ENCODE data around the gene MCC. TPM values are rescaled to one million over a fixed set of nuclear protein-coding genes. Genes with fewer than 3 reads are reported as not detected.

The MCC gene
- total RNA-seq, 6 donors from 2014 or later, result 12.1 to 67.1 (median 21.3) TPM

DNA sequence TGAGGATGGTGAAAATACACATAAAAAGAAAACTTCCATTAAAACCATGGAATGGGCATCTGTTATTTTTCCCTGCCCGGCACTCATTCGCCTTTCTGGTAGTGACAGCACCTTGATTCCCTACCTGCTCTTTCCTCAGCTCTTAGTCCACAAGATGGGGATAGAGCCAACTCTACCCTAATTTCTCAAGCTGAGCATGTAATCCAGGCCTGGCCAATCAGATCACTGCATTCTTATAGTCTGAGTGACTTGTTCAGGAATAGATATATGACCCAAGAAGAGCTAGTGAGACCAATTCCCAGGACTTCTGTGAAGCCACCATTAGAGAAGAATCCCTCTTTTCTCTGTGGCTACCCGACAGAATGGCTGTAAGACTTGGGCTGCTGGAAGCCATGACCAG, 111.6 kb downstream of the MCC start:
- ATAC-seq (ENCODE audit: low FRiP score in 2 of 2) (no peak), DNase-seq (no peak)
- Histone ChIP-seq H3K27me3 (no peaks in the 10 kb centered on the region), H3K9me3 (no peaks in the 10 kb centered on the region), H3K4me3 (no peak overlapping the region), H3K27ac (no peak overlapping the region), H3K36me3 (no peaks in the 10 kb centered on the region), H3K4me1 (peaks cover 6 to 11% (median 9%) of the 10 kb centered on the region in 4 donors)
- TF ChIP-seq, protein P1, sequence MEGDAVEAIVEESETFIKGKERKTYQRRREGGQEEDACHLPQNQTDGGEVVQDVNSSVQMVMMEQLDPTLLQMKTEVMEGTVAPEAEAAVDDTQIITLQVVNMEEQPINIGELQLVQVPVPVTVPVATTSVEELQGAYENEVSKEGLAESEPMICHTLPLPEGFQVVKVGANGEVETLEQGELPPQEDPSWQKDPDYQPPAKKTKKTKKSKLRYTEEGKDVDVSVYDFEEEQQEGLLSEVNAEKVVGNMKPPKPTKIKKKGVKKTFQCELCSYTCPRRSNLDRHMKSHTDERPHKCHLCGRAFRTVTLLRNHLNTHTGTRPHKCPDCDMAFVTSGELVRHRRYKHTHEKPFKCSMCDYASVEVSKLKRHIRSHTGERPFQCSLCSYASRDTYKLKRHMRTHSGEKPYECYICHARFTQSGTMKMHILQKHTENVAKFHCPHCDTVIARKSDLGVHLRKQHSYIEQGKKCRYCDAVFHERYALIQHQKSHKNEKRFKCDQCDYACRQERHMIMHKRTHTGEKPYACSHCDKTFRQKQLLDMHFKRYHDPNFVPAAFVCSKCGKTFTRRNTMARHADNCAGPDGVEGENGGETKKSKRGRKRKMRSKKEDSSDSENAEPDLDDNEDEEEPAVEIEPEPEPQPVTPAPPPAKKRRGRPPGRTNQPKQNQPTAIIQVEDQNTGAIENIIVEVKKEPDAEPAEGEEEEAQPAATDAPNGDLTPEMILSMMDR (IDR thresholded peaks at IDR 0.05), result no peak
- TF ChIP-seq POLR2AphosphoS5 (IDR thresholded peaks at IDR 0.05) (no peak), POLR2A (IDR thresholded peaks at IDR 0.05) (no peak), EP300 (IDR thresholded peaks at IDR 0.05) (no peak)
- WGBS, 2 donors, result 97 to 100% methylated on average over 3 of the region's 3 CpGs

GRCh38 chr5:113375480-113376060, 112.7 kb downstream of the MCC start:
- WGBS, 2 donors, result 75 to 84% methylated on average over 3 of the region's 3 CpGs
- Histone ChIP-seq H3K27ac (no peak overlapping the region), H3K27me3 (no peaks in the 10 kb centered on the region), H3K4me3 (no peak overlapping the region), H3K4me1 (peaks cover 5 to 11% (median 7%) of the 10 kb centered on the region in 4 donors), H3K36me3 (no peaks in the 10 kb centered on the region), H3K9me3 (no peaks in the 10 kb centered on the region)
- TF ChIP-seq, protein P1 (IDR thresholded peaks at IDR 0.05), result no peak
- no peak for TF ChIP-seq POLR2AphosphoS5 (IDR thresholded peaks at IDR 0.05)
- TF ChIP-seq POLR2A (IDR thresholded peaks at IDR 0.05), result no peak
- no peak for TF ChIP-seq EP300 (IDR thresholded peaks at IDR 0.05)
- no peak for DNase-seq
- no peak for ATAC-seq (ENCODE audit: low FRiP score in 2 of 2)

GRCh38 chr5:113373426-113373825, 114.8 kb downstream of the MCC start:
- H3K9me3 ChIP-seq, result no peaks in the 10 kb centered on the region
- no peaks in the 10 kb centered on the region for H3K27me3 ChIP-seq
- peaks cover 0 to 5% (median 2%) of the 10 kb centered on the region in 4 donors for H3K4me1 ChIP-seq
- ATAC-seq (ENCODE audit: low FRiP score in 2 of 2) (no peak), DNase-seq (no peak)
- WGBS, 2 donors, result 63 to 68% methylated on average over 3 of the region's 3 CpGs
- TF ChIP-seq EP300 (IDR thresholded peaks at IDR 0.05), result no peak
- TF ChIP-seq, protein P1 (IDR thresholded peaks at IDR 0.05), result no peak
- H3K36me3 ChIP-seq, result no peaks in the 10 kb centered on the region
- no peak overlapping the region for H3K4me3 ChIP-seq
- no peak overlapping the region for H3K27ac ChIP-seq

GRCh38 chr5:113371721-113372196, 116.5 kb downstream of the MCC start:
- TF ChIP-seq, protein P1 (IDR thresholded peaks at IDR 0.05), result no peak
- TF ChIP-seq EP300 (IDR thresholded peaks at IDR 0.05) (no peak), POLR2AphosphoS5 (IDR thresholded peaks at IDR 0.05) (no peak)
- no peak overlapping the region for H3K4me3 ChIP-seq
- H3K4me1 ChIP-seq, result no peaks in the 10 kb centered on the region
- H3K9me3 ChIP-seq, result no peaks in the 10 kb centered on the region
- H3K36me3 ChIP-seq, result no peaks in the 10 kb centered on the region
- no peaks in the 10 kb centered on the region for H3K27me3 ChIP-seq
- no peak for ATAC-seq (ENCODE audit: low FRiP score in 2 of 2)
- 29 to 69% methylated on average over 2 of the region's 2 CpGs for WGBS, 2 donors
- H3K27ac ChIP-seq, result no peak overlapping the region
- DNase-seq, result no peak

GRCh38 chr5:113367586-113367985, 120.7 kb downstream of the MCC start:
- ATAC-seq (ENCODE audit: low FRiP score in 2 of 2) (no peak), DNase-seq (no peak)
- Histone ChIP-seq H3K4me3 (no peak overlapping the region), H3K27ac (no peak overlapping the region), H3K4me1 (no peaks in the 10 kb centered on the region), H3K27me3 (no peaks in the 10 kb centered on the region), H3K9me3 (peaks cover 6 to 16% (median 11%) of the 10 kb centered on the region in 4 donors), H3K36me3 (no peaks in the 10 kb centered on the region)
- TF ChIP-seq, protein P1 (IDR thresholded peaks at IDR 0.05), result no peak
- TF ChIP-seq POLR2A (IDR thresholded peaks at IDR 0.05), result no peak
- WGBS, 2 donors, result 62 to 75% methylated on average over 1 of the region's 1 CpG

Measured in upper lobe of left lung (tissue), 6 donors.